Hepatic stellate cell (primary cell): ENCODE measurements around the gene ATRX.
A peak's percentile ranks its signal among the peaks of the same experiment; 100 is the strongest.
"Not testable (repeated sequence)": the region's sequence is repeated elsewhere in the genome, so short reads cannot be mapped to it uniquely, and the experiment has no call there.

ENCODE experiments used
- DNase-seq: peaks from one replicate; pipeline ENCODE4 v3.0.0; 2011; ENCODE audit warnings: low spot score

Gene ATRX

GRCh38 chrX:77785486-77786364, at the start of gene ATRX:
ATRX (minus strand) TSS chrX:77786216; CDS start chrX:77786001, 215 bp downstream.
- peak; percentile 83 for DNase-seq

GRCh38 chrX:77831544-77831943, 45.5 kb upstream of the ATRX start:
- DNase-seq: not testable (repeated sequence)

GRCh38 chrX:77821989-77822388, 36.0 kb upstream of the ATRX start:
- not testable (repeated sequence) for DNase-seq

- no peak for DNase-seq
Observed at GRCh38 chrX:77820091-77820727, 34.2 kb upstream of the ATRX start.

GRCh38 chrX:77814210-77814609, 28.2 kb upstream of the ATRX start:
- no peak for DNase-seq

GRCh38 chrX:77802201-77802600, 16.2 kb upstream of the ATRX start:
- no peak for DNase-seq

- no peak for DNase-seq
Observed at GRCh38 chrX:77795124-77795523, 9.1 kb upstream of the ATRX start.

GRCh38 chrX:77793946-77794345, 7.9 kb upstream of the ATRX start:
- no peak for DNase-seq

- DNase-seq: peak; percentile 28
Observed at GRCh38 chrX:77788050-77788449, 2.0 kb upstream of the ATRX start.

- no peak for DNase-seq
Observed at GRCh38 chrX:77786365-77786680, 307 bp upstream of the ATRX start.

- no peak for DNase-seq
Observed at GRCh38 chrX:77779695-77780094, 6.3 kb downstream of the ATRX start.

- no peak for DNase-seq
Observed at GRCh38 chrX:77776659-77777058, 9.4 kb downstream of the ATRX start.

GRCh38 chrX:77771601-77772000, 14.4 kb downstream of the ATRX start:
- no peak for DNase-seq

- DNase-seq: no peak
Observed at GRCh38 chrX:77768787-77769186, 17.2 kb downstream of the ATRX start.

- not testable (repeated sequence) for DNase-seq
Observed at GRCh38 chrX:77766212-77766611, 19.8 kb downstream of the ATRX start.

GRCh38 chrX:77755561-77755960, 30.5 kb downstream of the ATRX start:
- DNase-seq: no peak

- not testable (repeated sequence) for DNase-seq
Observed at GRCh38 chrX:77753942-77754341, 32.1 kb downstream of the ATRX start.

GRCh38 chrX:77749695-77750094, 36.3 kb downstream of the ATRX start:
- peak; percentile 12 for DNase-seq

GRCh38 chrX:77743720-77744119, 42.3 kb downstream of the ATRX start:
- DNase-seq: no peak

GRCh38 chrX:77742788-77743476, 43.1 kb downstream of the ATRX start:
- no peak for DNase-seq

- DNase-seq: no peak
Observed at GRCh38 chrX:77740376-77740905, 45.6 kb downstream of the ATRX start.

- no peak for DNase-seq
Observed at GRCh38 chrX:77733342-77733741, 52.7 kb downstream of the ATRX start.
